ENCODE results near the gene THSD7A.

DNA sequence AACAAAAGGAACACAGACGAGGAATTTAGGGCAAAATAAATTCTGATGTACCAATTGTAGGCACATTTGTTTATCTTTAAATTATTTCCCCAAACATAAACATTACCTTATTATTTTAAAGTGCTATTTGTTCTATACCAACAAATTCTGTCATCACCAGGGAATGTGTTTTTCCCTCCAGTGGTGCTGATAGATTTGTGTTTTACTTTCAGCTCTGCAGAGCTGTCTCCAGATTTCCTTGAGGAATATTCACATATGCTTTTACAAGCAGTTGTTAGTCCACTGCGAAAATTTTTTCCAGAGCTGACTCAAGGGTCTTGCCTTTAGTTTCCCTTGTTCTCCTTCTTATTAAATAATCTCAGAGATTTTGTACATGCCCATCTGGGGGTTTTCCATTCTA, 495.6 kb downstream of the THSD7A start:
- no peak for TF ChIP-seq EZH2phosphoT487 (IDR thresholded peaks at IDR 0.05)
- TF ChIP-seq, protein P1, sequence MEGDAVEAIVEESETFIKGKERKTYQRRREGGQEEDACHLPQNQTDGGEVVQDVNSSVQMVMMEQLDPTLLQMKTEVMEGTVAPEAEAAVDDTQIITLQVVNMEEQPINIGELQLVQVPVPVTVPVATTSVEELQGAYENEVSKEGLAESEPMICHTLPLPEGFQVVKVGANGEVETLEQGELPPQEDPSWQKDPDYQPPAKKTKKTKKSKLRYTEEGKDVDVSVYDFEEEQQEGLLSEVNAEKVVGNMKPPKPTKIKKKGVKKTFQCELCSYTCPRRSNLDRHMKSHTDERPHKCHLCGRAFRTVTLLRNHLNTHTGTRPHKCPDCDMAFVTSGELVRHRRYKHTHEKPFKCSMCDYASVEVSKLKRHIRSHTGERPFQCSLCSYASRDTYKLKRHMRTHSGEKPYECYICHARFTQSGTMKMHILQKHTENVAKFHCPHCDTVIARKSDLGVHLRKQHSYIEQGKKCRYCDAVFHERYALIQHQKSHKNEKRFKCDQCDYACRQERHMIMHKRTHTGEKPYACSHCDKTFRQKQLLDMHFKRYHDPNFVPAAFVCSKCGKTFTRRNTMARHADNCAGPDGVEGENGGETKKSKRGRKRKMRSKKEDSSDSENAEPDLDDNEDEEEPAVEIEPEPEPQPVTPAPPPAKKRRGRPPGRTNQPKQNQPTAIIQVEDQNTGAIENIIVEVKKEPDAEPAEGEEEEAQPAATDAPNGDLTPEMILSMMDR (IDR thresholded peaks at IDR 0.05), result no peak

Data from neural progenitor cell (in vitro differentiated cells).